Sigmoid colon (tissue), 4 donors: Measurements from ENCODE around the gene LRCH2.
"Not testable (repeated sequence)": the region's sequence is repeated elsewhere in the genome, so short reads cannot be mapped to it uniquely, and the experiment has no call there.

Source experiments
- CTCF ChIP-seq, 4 experiments: fragments of 450-650 bp in 3 of 4; fragments of 200-600 bp in 1 of 4; IDR thresholded peaks; one replicate each; pipeline ENCODE4 v1.5.1; 2016 to 2019; ENCODE audit warnings: antibody characterized with exemption in 4 of 4, mild to moderate bottlenecking in 3 of 4, moderate library complexity in 2 of 4
- EP300 ChIP-seq, 4 donors: sonication (generic); formaldehyde crosslinking; IDR thresholded peaks; one replicate each; pipeline ENCODE4 v1.6.1; 2017; ENCODE audit warnings: antibody characterized with exemption in 4 of 4
- POLR2A ChIP-seq, 2 donors: fragments of 450-650 bp; IDR thresholded peaks; one replicate each; pipeline ENCODE4 v1.6.1; 2016; ENCODE audit warnings: antibody characterized with exemption in 2 of 2, mild to moderate bottlenecking in 2 of 2, moderate library complexity in 2 of 2
- POLR2AphosphoS5 ChIP-seq, 4 donors: sonication (generic); formaldehyde crosslinking; IDR thresholded peaks; one replicate each; pipeline ENCODE4 v1.6.1; 2017; ENCODE audit warnings: antibody characterized with exemption in 4 of 4

GRCh38 chrX:115217346-115217745 lies 16.6 kb downstream of the LRCH2 start:
- not testable (repeated sequence) for TF ChIP-seq CTCF, POLR2A, EP300, POLR2AphosphoS5 (IDR thresholded peaks at IDR 0.05)
